ENCODE measurements around the gene MRPS10.

GRCh38 chr6:42159431-42160024 is 58.1 kb downstream of the MRPS10 start:
- TF ChIP-seq TAF1 (IDR thresholded peaks at IDR 0.05; ENCODE audit: borderline replicate concordance, low read depth, low read length) (no peak), POLR2AphosphoS5 (IDR thresholded peaks at IDR 0.05; ENCODE audit: low read depth, low read length) (no peak)
